ENCODE results near the gene ZKSCAN8.

ZKSCAN8 gene

GRCh38 chr6:28139860-28140543 lies 1.7 kb upstream of the ZKSCAN8 start:
- DNase-seq (ENCODE audit: low read depth, low spot score) = no peak

DNA sequence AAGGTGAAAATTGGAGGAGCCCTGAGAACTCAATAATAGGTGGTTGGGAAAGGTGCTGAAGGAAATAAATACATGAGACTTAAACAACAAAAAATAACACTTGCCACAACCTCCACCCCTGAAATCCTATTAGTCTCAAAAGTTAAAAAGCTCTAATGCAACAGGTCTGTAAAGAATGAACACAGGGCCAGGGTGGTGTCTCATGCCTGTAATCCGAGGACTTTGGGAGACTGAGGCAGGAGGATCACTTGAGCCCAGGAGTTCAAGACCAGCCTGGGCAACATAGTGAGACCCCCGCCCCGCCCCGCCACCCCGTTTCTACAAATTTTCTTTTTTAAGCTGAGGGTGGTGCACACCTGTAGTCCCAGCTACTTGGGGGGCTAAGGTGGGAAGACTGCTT lies 1.1 kb upstream of the ZKSCAN8 start:
- DNase-seq (ENCODE audit: low read depth, low spot score) = no peak

DNA sequence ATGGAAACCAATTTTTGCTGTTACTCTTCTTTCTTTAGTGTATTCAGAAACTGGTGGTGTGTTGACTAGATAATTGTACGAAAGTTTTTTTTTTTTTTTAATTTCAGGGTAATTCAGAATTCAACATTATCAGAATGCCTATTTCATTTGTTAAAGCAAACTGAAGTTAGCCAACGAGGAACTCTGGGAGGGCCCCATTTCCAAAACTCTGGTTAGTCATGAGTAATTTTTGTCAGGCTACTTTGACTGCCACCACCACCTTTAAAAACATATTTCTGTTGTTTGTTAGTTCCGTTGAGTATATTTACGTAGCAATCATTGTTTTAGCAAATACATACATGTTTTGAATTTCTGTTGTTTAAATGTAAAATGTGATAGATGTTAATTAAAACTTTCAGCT lies 763 bp downstream of the ZKSCAN8 start:
- no peak for DNase-seq (ENCODE audit: low read depth, low spot score)

DNA sequence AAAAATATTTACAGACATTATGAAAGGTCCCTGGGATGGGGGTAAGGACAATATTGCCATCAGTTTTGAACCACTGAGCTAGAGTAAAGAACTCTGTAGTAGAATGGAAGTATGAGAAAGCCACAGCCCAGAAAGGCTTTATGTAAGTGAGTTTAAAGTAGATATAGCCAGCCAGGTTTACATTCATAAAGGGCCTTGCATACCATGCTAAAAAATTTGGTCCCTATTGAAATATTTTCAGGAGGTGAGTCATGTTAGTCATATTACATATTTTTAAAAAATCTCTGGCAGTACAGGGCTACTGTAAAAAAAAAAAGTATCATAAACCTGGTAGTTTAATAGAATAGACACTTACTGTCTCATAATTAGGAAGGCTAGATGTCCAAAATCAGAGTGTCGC lies 3.5 kb downstream of the ZKSCAN8 start:
- no peak for DNase-seq (ENCODE audit: low read depth, low spot score)

GRCh38 chr6:28152531-28152930 lies 10.8 kb downstream of the ZKSCAN8 start:
- no peak for DNase-seq (ENCODE audit: low read depth, low spot score)

DNA sequence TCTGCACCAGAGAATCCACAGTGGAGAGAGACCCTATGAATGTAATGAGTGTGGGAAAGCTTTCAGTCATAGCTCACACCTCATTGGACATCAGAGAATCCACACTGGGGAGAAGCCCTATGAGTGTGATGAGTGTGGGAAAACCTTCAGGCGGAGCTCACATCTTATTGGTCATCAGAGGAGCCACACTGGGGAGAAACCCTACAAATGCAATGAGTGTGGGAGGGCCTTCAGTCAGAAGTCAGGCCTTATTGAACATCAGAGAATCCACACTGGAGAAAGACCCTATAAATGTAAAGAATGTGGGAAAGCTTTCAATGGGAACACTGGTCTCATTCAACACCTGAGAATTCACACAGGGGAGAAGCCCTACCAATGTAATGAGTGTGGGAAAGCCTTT lies 11.9 kb downstream of the ZKSCAN8 start:
- DNase-seq (ENCODE audit: low read depth, low spot score) = no peak

GRCh38 chr6:28154357-28154756 lies 12.7 kb downstream of the ZKSCAN8 start:
- no peak for DNase-seq (ENCODE audit: low read depth, low spot score)

- DNase-seq (ENCODE audit: low read depth, low spot score) = no peak
Observed at GRCh38 chr6:28158318-28158717, 16.6 kb downstream of the ZKSCAN8 start.

DNA sequence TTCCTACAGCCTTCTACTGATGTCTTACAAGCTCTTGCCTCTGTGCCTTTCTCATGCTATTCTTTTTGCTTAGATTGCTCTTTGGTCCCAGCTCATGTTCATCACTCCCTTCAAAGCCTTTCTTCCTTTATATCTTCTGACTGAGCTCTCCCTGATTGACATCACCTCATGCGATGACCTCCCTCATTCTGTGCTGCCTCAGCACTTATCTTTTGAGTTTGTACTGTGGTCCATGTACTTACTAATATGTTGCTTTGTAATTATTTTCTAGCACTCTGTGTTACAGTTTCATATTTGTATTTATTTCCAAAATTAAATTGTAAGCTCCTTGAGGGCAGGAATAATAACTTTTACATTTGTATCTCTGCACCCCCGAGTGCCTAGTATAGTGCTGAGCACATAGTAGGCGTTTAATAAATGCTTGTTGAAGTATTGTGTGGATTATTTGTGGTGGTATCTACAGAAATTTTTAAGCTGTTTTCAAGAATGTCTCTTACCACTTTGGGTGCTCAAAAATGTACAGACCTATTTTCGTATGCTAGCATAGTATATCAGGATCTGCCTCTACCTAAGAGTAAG lies 17.4 kb downstream of the ZKSCAN8 start:
- no peak for DNase-seq (ENCODE audit: low read depth, low spot score)

- DNase-seq (ENCODE audit: low read depth, low spot score) = no peak
Observed at GRCh38 chr6:28160233-28160632, 18.6 kb downstream of the ZKSCAN8 start.

GRCh38 chr6:28161410-28162079 lies 19.9 kb downstream of the ZKSCAN8 start:
- peak; percentile 74 for DNase-seq (ENCODE audit: low read depth, low spot score)

- no peak for DNase-seq (ENCODE audit: low read depth, low spot score)
Observed at GRCh38 chr6:28165563-28165962, 23.9 kb downstream of the ZKSCAN8 start.

GRCh38 chr6:28167068-28167467 lies 25.4 kb downstream of the ZKSCAN8 start:
- DNase-seq (ENCODE audit: low read depth, low spot score) = no peak

GRCh38 chr6:28167926-28168325 lies 26.2 kb downstream of the ZKSCAN8 start:
- DNase-seq (ENCODE audit: low read depth, low spot score) = no peak

- DNase-seq (ENCODE audit: low read depth, low spot score) = no peak
Observed at GRCh38 chr6:28171271-28171670, 29.6 kb downstream of the ZKSCAN8 start.

DNA sequence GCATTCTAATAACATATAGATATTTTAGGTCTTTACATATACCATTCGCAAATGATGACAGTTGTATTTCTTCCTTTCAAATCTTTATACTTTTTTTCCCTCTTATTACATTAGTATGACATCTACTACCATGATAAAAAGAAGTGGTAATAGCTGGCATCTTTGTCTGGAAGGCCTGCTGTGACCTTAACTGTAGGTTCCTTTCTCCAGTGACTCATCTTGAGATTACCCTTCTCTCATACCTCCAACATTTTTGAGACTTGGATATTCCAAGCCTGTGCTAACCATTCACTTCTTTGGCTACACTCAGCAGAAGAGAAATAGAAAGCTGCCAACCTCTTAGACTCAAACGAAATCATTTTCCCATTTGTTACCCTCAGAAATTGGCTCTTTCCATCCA lies 30.3 kb downstream of the ZKSCAN8 start:
- DNase-seq (ENCODE audit: low read depth, low spot score) = no peak

GRCh38 chr6:28176373-28176772 lies 34.7 kb downstream of the ZKSCAN8 start:
- no peak for DNase-seq (ENCODE audit: low read depth, low spot score)

DNA sequence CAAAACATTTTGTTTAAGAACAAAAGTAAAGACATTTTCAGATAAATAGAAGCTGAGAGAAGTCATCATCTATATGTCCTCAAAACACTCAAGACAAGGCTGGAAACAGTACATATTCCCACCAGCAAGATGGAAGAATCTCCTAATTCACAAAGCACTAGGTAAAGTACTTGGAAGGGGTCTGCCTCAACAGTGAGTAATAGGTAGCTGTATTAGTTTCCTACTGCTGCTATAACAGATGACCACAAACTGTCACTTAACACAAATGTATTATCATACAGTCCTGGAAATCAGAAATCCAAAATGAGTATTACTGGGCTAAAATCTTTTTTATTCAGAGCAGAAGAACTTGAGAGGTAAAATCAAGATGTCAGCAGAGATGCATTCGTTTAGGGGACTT lies 40.6 kb downstream of the ZKSCAN8 start:
- DNase-seq (ENCODE audit: low read depth, low spot score) = no peak

DNA sequence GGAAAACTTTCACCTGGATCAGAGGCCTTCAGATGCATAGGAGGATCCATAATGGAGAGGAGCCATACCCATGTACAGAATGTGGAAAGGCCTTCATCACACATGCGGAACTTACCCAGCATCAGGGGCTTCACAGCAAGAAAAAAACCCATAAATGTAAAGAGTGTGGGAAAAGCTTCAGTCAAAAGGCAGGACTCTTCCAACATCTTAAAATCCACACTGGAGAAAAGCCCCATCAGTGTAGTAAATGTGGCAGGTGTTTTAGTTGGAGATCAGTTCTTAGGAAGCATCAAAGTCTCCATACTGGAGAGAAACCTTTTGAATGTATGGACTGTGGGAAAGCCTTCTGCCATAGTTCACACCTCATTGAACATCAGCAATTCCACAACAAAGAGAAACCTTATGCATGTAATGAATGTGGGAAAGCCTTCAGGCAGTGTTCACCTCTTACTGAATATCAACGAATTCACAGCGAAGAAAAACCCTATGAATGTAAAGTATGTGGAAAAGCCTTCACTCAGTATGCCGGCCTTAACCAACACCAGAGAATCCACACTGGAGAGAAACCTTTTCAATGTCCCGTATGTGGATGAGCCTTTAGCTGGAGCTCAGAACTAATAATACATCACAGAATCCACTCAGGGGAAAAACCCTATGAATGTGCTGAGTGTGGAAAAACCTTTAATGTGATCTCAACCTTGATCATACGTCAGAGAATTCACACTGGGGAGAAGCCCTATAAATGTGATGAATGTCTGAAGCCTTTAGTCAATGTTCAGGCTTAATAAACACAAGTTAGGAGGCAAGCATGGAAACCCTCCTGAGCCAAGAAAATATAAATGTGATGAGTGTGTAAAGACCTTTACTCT lies 46.7 kb downstream of the ZKSCAN8 start:
- no peak for DNase-seq (ENCODE audit: low read depth, low spot score)

DNA sequence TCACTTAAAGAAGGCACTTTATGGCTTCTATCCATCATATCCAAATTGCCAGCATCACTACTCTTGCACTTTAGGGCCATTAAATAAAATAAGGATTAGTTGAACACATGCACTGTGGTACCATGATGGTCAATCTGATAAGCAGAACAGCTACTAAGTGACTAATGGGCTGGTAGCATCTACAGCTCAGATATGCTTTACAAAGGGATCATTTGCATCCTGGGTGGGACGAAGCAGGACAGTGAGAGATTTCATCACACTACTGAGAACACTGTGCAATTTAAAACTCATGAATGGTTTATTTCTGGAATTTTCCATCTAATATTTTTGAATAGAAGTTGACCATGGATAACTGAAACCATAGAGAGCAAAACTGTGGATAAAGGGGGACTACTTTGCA lies 58.3 kb downstream of the ZKSCAN8 start:
- no peak for DNase-seq (ENCODE audit: low read depth, low spot score)

DNA sequence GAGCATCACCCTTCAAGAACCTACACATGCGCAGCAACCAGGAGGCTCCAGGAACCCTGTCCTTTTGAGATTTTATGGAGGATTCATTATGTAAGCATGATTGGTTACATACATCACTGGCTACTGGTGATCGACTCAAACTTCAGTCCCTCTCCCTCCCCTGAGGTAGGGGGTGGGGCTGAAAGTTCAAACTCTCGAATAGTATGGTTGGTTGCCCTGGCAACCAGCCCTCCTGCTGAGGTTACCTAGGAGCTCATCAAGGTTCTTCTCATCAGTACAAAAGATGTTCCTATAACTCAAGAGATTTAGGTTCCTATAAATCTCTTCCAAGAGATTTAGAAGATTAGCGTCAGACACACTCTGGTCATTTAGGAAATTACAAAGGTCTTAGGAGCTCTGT lies 61.5 kb downstream of the ZKSCAN8 start:
- DNase-seq (ENCODE audit: low read depth, low spot score) = no peak

- no peak for DNase-seq (ENCODE audit: low read depth, low spot score)
Observed at GRCh38 chr6:28205879-28206278, 64.2 kb downstream of the ZKSCAN8 start.
